KMS-11 (cell line): ENCODE measurements around the gene SSBP3.

Experiments used
- H2AFZ ChIP-seq: fragments of 200-600 bp; sonication (generic); 2 replicates; pipeline ENCODE4 v1.6.1; 2016; ENCODE audit warnings: antibody characterized with exemption, mixed run types, low read depth
- H3K27ac ChIP-seq: fragments of 200-600 bp; sonication (generic); 2 replicates; pipeline ENCODE4 v1.6.1; 2016; ENCODE audit warnings: mild to moderate bottlenecking, mixed run types
- H3K27me3 ChIP-seq: fragments of 200-600 bp; sonication (generic); 2 replicates; pipeline ENCODE4 v1.6.1; 2017; ENCODE audit warnings: mild to moderate bottlenecking, low read depth, mixed run types, moderate library complexity; ENCODE audit not compliant: insufficient read depth
- H3K36me3 ChIP-seq: fragments of 200-600 bp; sonication (generic); 2 replicates; pipeline ENCODE4 v1.6.1; 2017; ENCODE audit warnings: mild to moderate bottlenecking, mixed run types; ENCODE audit not compliant: insufficient read depth
- H3K4me1 ChIP-seq: fragments of 200-600 bp; sonication (generic); 2 replicates; pipeline ENCODE4 v1.6.1; 2016; ENCODE audit warnings: mild to moderate bottlenecking, low read depth, mixed run types; ENCODE audit not compliant: poor library complexity, severe bottlenecking
- H3K4me2 ChIP-seq: fragments of 200-600 bp; sonication (generic); 2 replicates; pipeline ENCODE4 v1.7.0; 2016; ENCODE audit warnings: mild to moderate bottlenecking, mixed run types
- H3K4me3 ChIP-seq: fragments of 200-600 bp; sonication (generic); IDR thresholded peaks from 2 replicates; pipeline ENCODE4 v1.6.1; 2017; ENCODE audit warnings: low read depth, low read length, mixed read lengths; ENCODE audit not compliant: insufficient read depth
- H3K79me2 ChIP-seq: fragments of 200-600 bp; sonication (generic); 2 replicates; pipeline ENCODE4 v1.6.1; 2016; ENCODE audit warnings: low read depth, mixed run types; ENCODE audit not compliant: insufficient read depth
- H3K9ac ChIP-seq: fragments of 200-600 bp; sonication (generic); 2 replicates; pipeline ENCODE4 v1.6.1; 2016; ENCODE audit warnings: mild to moderate bottlenecking, mixed run types
- H4K20me1 ChIP-seq: fragments of 200-600 bp; sonication (generic); 2 replicates; pipeline ENCODE4 v1.6.1; 2016; ENCODE audit warnings: mild to moderate bottlenecking, mixed run types; ENCODE audit not compliant: insufficient read depth
- TF ChIP-seq, protein P1 (sequence below): fragments of 200-600 bp; sonication (generic); conservative IDR thresholded peaks from 2 replicates; pipeline ENCODE4 v1.6.1; 2017; ENCODE audit warnings: low read depth, mild to moderate bottlenecking, antibody characterized with exemption, low read length, moderate library complexity, mixed read lengths

SSBP3 gene

DNA sequence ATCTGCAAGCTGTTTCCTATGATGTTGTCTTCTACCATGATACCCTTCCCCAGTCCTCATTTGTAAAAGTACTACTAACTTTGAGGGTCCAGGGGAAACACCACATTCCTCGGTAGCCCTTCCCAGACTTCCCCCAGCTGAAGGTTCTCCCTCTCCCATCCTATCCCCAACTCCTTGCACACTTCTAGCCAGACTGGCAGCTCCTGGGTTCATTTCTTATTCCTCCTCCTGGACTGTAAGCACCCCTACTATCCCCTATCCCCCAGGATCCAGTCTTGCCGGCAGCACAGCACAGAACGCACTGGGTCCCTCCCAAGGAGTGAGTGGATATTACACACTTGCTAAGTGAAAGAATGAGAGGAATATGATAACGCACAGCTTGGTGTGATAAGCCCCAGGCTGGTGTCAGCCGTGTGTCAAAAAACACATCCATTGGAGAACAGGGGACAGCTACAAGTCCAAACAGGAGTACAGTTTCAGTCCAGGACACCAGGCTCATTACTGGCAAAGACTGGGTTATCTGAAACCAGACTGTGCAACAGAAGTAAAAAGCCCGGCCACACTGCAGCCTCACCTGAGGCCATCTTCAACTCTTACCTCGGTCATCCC, 100.2 kb downstream of the SSBP3 start:
- H2AFZ ChIP-seq = no peak overlapping the region
- H3K36me3 ChIP-seq = no peaks in the 10 kb centered on the region
- no peaks in the 10 kb centered on the region for H4K20me1 ChIP-seq
- H3K9ac ChIP-seq = no peak overlapping the region
- no peak overlapping the region for H3K27ac ChIP-seq
- H3K27me3 ChIP-seq = no peaks in the 10 kb centered on the region
- H3K4me3 ChIP-seq = no peak overlapping the region
- TF ChIP-seq, protein P1, sequence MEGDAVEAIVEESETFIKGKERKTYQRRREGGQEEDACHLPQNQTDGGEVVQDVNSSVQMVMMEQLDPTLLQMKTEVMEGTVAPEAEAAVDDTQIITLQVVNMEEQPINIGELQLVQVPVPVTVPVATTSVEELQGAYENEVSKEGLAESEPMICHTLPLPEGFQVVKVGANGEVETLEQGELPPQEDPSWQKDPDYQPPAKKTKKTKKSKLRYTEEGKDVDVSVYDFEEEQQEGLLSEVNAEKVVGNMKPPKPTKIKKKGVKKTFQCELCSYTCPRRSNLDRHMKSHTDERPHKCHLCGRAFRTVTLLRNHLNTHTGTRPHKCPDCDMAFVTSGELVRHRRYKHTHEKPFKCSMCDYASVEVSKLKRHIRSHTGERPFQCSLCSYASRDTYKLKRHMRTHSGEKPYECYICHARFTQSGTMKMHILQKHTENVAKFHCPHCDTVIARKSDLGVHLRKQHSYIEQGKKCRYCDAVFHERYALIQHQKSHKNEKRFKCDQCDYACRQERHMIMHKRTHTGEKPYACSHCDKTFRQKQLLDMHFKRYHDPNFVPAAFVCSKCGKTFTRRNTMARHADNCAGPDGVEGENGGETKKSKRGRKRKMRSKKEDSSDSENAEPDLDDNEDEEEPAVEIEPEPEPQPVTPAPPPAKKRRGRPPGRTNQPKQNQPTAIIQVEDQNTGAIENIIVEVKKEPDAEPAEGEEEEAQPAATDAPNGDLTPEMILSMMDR = no peak
- peaks cover 6% of the 10 kb centered on the region; the same call in 1 of the 2 replicates for H3K79me2 ChIP-seq
- no peaks in the 10 kb centered on the region for H3K4me1 ChIP-seq
- H3K4me2 ChIP-seq = no peak overlapping the region

DNA sequence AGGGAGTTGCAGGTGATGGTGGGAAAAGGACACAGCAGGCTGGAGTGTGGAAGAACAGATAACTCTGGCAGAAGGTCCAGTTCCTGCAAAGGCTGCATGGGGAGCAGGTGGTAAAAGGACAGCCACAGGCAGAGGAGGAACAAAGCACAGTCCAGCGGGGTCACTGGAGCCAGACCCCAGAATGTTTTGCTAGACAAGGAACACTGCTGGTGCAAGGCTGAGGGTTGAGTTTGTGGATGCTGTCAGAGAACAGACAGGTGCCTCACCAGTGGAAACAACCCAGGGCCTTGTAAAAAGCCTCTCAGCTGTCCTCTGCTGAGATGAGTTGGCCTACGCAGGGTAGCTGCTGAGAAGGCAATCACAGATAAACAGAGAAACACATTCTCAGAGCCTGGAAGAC, 101.7 kb downstream of the SSBP3 start:
- H3K4me3 ChIP-seq = no peak overlapping the region
- no peaks in the 10 kb centered on the region for H3K36me3 ChIP-seq
- no peak overlapping the region for H3K9ac ChIP-seq
- H3K4me1 ChIP-seq = no peaks in the 10 kb centered on the region
- no peak overlapping the region for H3K4me2 ChIP-seq
- H3K27me3 ChIP-seq = no peaks in the 10 kb centered on the region
- TF ChIP-seq, protein P1 = no peak
- H3K79me2 ChIP-seq = peaks cover 6% of the 10 kb centered on the region; the same call in 1 of the 2 replicates
- H4K20me1 ChIP-seq = no peaks in the 10 kb centered on the region
- no peak overlapping the region for H2AFZ ChIP-seq
- H3K27ac ChIP-seq = no peak overlapping the region

DNA sequence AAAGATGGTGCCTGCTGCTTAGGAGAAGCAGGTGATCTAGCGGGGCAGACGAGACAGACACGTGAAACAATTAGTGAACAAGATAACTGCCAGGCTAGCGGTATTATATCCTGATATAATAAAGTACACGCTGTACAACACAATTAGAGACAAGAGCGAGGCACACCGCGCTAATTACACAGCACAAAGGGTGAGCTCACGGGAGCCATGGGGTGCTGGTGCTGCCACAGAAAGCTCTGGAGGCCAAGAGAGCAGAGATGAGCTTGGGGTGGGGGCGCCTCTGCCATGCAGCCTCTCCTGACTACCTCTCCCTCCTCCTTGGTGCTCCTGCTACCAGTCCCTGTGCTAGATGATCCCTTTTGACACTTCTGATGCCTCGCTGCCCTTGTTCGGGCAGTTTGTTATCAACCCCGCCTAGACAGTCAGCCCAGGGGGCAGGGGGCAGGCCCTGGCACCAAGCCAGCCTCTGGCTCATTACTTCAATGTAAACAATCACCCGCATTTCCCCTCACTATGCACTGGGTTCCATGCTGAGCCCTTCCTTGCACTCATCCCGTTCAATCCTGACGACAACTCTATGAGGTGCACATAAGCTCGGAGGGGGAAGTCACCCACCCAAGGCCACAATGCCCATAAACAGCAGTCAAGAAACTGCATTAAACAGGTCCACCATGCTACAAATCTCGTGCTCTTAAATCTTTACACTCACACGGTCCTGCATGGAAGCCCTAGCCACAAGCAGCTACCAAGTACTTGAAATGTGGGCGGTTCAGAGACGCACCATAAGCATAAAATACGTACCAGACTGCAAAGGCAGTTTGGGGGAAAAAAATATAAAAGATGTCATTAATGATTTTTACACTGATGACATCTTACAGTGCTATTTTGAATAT, 103.0 kb downstream of the SSBP3 start:
- no peak overlapping the region for H2AFZ ChIP-seq
- H3K36me3 ChIP-seq = no peaks in the 10 kb centered on the region
- H3K4me1 ChIP-seq = no peaks in the 10 kb centered on the region
- peaks cover 6% of the 10 kb centered on the region; the same call in 1 of the 2 replicates for H3K79me2 ChIP-seq
- no peaks in the 10 kb centered on the region for H4K20me1 ChIP-seq
- H3K4me3 ChIP-seq = no peak overlapping the region
- H3K27me3 ChIP-seq = no peaks in the 10 kb centered on the region
- H3K4me2 ChIP-seq = no peak overlapping the region
- TF ChIP-seq, protein P1 = no peak
- no peak overlapping the region for H3K9ac ChIP-seq
- no peak overlapping the region for H3K27ac ChIP-seq

DNA sequence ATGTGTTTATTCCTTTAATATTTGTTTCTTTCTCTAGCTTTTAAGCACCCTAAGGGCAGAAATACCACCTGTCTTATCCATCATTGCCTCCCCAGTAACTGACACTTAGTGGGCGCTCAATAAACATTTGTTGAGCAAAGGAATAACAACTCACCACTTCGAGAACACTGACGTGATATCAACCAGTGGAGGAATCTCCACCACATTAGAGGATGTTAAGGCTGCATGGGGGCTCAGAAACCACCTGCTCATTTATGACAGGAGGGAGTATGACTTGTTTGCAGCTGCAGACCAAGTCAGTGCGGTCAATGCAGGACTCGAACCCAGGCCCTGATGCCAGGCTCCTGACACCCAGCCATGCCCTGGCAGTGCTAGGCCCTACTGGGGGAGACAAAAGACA, 103.6 kb downstream of the SSBP3 start:
- H2AFZ ChIP-seq = no peak overlapping the region
- H3K27ac ChIP-seq = no peak overlapping the region
- no peaks in the 10 kb centered on the region for H3K4me1 ChIP-seq
- peaks cover 6% of the 10 kb centered on the region; the same call in 1 of the 2 replicates for H3K79me2 ChIP-seq
- no peaks in the 10 kb centered on the region for H3K27me3 ChIP-seq
- H3K36me3 ChIP-seq = no peaks in the 10 kb centered on the region
- no peak overlapping the region for H3K4me3 ChIP-seq
- H3K9ac ChIP-seq = no peak overlapping the region
- no peaks in the 10 kb centered on the region for H4K20me1 ChIP-seq
- TF ChIP-seq, protein P1 = no peak
- H3K4me2 ChIP-seq = no peak overlapping the region
